GM11168 (cell line): Measurements from ENCODE around the gene LINC00237.

ENCODE experiments used
- in situ Hi-C: fragments of 300-500 bp; cut with MboI; formaldehyde crosslinking; loops from one replicate; pipeline ENCODE4 v1.12.0; 2022; ENCODE audit warnings: low sequenced_read_pairs; ENCODE audit not compliant: unreplicated experiment

The LINC00237 gene

GRCh38 chr20:21053002-21053762 is 53.0 kb downstream of the LINC00237 start:
- in situ Hi-C loops = no loop called here

- in situ Hi-C loops = no loop called here
Observed at GRCh38 chr20:21052686-21053001, 53.5 kb downstream of the LINC00237 start.

GRCh38 chr20:21052241-21052640 is 53.9 kb downstream of the LINC00237 start:
- in situ Hi-C loops = no loop called here

GRCh38 chr20:21050710-21051109 is 55.4 kb downstream of the LINC00237 start:
- in situ Hi-C loops = no loop called here

GRCh38 chr20:21049305-21049828 is 56.8 kb downstream of the LINC00237 start:
- in situ Hi-C loops = no loop called here

GRCh38 chr20:21048841-21049273 is 57.3 kb downstream of the LINC00237 start:
- in situ Hi-C loops = no loop called here

- in situ Hi-C loops = no loop called here
Observed at GRCh38 chr20:21047981-21048380, 58.2 kb downstream of the LINC00237 start.

- in situ Hi-C loops = no loop called here
Observed at GRCh38 chr20:21046413-21047070, 59.6 kb downstream of the LINC00237 start.
